Colonic mucosa (tissue), 4 donors: ENCODE results near the gene ITGA11. TPM values are rescaled to one million over a fixed set of nuclear protein-coding genes. Genes with fewer than 3 reads are reported as not detected.
A peak's percentile ranks its signal among the peaks of the same experiment; 100 is the strongest.

Experiments used
- DNase-seq: peaks from one replicate; pipeline ENCODE4 v3.0.0-alpha.2; 2020
- H3K27ac ChIP-seq: fragments of 200-600 bp; one replicate; pipeline ENCODE4 v1.8.0; 2021
- H3K27me3 ChIP-seq: fragments of 200-600 bp; one replicate; pipeline ENCODE4 v1.8.0; 2021
- H3K36me3 ChIP-seq: fragments of 200-600 bp; one replicate; pipeline ENCODE4 v1.8.0; 2021
- H3K4me1 ChIP-seq: fragments of 200-600 bp; one replicate; pipeline ENCODE4 v1.8.0; 2021; ENCODE audit warnings: mild to moderate bottlenecking
- H3K4me3 ChIP-seq: fragments of 200-600 bp; one replicate; pipeline ENCODE4 v1.8.0; 2021
- H3K9ac ChIP-seq, 2 donors: one replicate each; pipeline ENCODE4 v1.7.0; 2013; ENCODE audit warnings: control low read depth in 2 of 2, low read depth in 2 of 2, low read length in 2 of 2
- H3K9me3 ChIP-seq: fragments of 200-600 bp; one replicate; pipeline ENCODE4 v1.8.0; 2021
- intact Hi-C: fragments of 100-400 bp; cut with DNase I; formaldehyde crosslinking; loops from one replicate; pipeline ENCODE4 v1.14.1; 2022
- total RNA-seq, 2 donors: library from RNA; stranded (reverse); fragmentation: NEBNext Ultra II Directional in 1 of 2; extraction: Animal tissue kit (Norgen Biotek cat#: 25700) in 1 of 2; gene quantifications; one replicate each; pipeline ENCODE4 v1.2.1, GENCODE V29; 2021
- TF ChIP-seq, protein P1 (sequence below): fragments of 200-600 bp; IDR thresholded peaks from one replicate; pipeline ENCODE4 v1.8.0; 2022; ENCODE audit warnings: antibody characterized with exemption, mild to moderate bottlenecking
- donor health status: healthy.
- donor health status: DM: no; HTN: no; CAD: no.
- donor health status: DM: no; HTN: no; CAD: no.

ITGA11 gene
- total RNA-seq, 2 donors from 2014 or later, result 2.4 to 4.1 TPM

DNA sequence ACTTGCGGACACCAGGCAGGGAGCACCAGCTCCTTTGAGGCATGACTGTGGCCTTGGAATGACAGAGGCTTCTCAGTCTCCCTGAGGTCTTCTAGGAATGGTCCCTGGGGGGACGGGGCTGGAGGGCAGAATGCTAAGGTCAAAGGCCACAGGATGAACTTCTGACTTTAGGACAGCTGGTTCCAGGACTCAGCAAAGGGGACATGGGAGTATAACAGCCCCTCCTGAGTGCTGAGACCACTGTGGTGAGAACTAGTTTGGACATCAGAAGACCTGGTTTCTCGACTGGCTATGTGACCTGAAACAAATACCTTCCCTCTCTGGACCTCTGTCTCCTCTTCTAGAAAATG, 17.8 kb downstream of the ITGA11 start:
- H3K36me3 ChIP-seq, result no peaks in the 10 kb centered on the region
- TF ChIP-seq, protein P1, sequence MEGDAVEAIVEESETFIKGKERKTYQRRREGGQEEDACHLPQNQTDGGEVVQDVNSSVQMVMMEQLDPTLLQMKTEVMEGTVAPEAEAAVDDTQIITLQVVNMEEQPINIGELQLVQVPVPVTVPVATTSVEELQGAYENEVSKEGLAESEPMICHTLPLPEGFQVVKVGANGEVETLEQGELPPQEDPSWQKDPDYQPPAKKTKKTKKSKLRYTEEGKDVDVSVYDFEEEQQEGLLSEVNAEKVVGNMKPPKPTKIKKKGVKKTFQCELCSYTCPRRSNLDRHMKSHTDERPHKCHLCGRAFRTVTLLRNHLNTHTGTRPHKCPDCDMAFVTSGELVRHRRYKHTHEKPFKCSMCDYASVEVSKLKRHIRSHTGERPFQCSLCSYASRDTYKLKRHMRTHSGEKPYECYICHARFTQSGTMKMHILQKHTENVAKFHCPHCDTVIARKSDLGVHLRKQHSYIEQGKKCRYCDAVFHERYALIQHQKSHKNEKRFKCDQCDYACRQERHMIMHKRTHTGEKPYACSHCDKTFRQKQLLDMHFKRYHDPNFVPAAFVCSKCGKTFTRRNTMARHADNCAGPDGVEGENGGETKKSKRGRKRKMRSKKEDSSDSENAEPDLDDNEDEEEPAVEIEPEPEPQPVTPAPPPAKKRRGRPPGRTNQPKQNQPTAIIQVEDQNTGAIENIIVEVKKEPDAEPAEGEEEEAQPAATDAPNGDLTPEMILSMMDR, result no peak
- H3K4me3 ChIP-seq, result no peak overlapping the region
- no peaks in the 10 kb centered on the region for H3K4me1 ChIP-seq
- no peak overlapping the region for H3K9ac ChIP-seq
- no peaks in the 10 kb centered on the region for H3K9me3 ChIP-seq
- intact Hi-C loops, result no loop called here
- no peak for DNase-seq
- no peak overlapping the region for H3K27ac ChIP-seq
- H3K27me3 ChIP-seq, result no peaks in the 10 kb centered on the region

DNA sequence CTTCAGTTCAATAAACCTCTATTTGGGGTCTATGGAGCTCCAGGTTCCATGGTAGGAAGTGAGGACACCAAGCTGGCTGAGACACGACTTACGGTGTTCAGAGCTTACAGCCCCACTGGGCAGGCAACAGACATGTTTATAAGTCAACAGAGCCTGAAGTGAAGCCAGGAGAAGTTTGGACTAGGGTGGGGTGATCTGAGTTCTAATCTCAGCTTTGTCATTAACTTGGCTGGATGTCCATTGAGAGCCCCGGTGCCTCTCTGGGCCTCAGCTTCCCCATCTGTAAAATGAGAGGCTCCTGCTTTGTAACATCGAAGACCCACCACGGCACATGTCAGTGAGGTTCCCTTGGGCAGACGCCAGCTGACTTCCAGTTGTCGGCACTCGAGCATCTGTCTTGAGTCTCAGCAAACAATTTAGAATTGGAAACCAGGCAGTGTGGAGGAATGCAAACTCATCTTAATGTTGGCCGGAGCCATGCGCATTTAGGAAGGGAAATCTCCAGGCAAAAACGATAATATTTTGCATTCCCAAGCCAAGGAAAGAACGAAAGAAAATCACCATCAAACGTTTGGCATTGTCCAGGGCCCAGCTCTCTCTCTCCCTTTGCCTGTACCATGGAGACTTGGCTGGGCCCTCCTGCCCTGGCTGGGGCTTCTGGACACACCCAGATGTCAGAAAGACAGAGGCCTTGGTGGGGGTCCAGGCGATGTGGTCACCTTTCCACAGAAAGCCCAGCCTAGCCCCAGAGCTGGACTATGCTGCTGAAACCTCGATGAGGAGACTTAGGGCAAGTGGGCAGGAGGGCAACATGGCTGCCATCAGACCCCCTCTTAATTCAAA, 18.4 kb downstream of the ITGA11 start:
- Histone ChIP-seq H3K27ac (no peak overlapping the region), H3K9ac (no peak overlapping the region), H3K27me3 (no peaks in the 10 kb centered on the region), H3K4me3 (no peak overlapping the region), H3K4me1 (no peaks in the 10 kb centered on the region), H3K36me3 (no peaks in the 10 kb centered on the region), H3K9me3 (no peaks in the 10 kb centered on the region)
- peak; percentile 18 for DNase-seq
- TF ChIP-seq, protein P1, result no peak
- intact Hi-C loops, result no loop called here

DNA sequence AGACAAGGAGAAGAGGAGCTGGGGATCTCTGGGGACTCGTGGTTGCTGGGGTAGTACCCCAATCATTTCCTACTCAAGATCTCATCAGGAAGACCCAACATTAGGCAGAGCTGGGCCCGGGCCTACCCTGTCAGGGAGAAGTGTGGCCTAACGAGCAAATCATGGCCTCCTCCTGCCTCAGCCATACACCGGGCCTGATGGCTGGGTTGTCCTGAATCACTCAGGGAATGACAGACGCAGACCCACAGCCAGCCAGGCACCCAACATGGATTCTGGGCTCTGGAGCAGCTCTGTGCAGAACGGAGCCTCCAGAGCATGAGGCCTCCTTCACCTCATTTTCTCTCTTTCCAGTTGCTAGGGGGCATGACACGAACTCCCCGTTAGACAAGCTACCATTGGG, 19.7 kb downstream of the ITGA11 start:
- H3K4me3 ChIP-seq, result no peak overlapping the region
- no peak overlapping the region for H3K9ac ChIP-seq
- TF ChIP-seq, protein P1, result no peak
- H3K4me1 ChIP-seq, result no peaks in the 10 kb centered on the region
- H3K27me3 ChIP-seq, result no peaks in the 10 kb centered on the region
- DNase-seq, result peak; percentile 2
- intact Hi-C loops, result no loop called here
- H3K36me3 ChIP-seq, result no peaks in the 10 kb centered on the region
- no peak overlapping the region for H3K27ac ChIP-seq
- H3K9me3 ChIP-seq, result no peaks in the 10 kb centered on the region

DNA sequence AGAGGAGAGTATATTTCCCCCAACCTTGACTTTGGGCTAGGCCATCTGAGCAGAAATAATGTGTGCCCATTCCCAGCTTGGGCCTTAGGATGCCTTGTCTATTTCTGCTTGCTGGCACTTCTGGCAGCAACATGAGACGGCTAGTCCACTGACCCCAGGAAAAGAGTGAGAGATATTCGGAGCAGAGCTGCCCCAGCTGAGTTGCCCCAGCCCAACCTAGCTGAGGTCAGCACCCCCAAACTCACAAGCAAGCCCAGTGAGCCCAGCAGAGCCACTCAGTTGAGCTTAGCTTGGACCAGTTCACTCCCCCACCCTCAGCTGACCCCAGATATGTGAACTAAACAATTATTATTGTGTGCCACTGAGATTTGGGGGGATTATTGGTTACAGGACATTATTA, 20.2 kb downstream of the ITGA11 start:
- DNase-seq, result no peak
- intact Hi-C loops, result no loop called here
- Histone ChIP-seq H3K27ac (no peak overlapping the region), H3K4me1 (no peaks in the 10 kb centered on the region), H3K9me3 (no peaks in the 10 kb centered on the region), H3K36me3 (no peaks in the 10 kb centered on the region), H3K4me3 (no peak overlapping the region), H3K27me3 (no peaks in the 10 kb centered on the region), H3K9ac (no peak overlapping the region)
- TF ChIP-seq, protein P1, result no peak

DNA sequence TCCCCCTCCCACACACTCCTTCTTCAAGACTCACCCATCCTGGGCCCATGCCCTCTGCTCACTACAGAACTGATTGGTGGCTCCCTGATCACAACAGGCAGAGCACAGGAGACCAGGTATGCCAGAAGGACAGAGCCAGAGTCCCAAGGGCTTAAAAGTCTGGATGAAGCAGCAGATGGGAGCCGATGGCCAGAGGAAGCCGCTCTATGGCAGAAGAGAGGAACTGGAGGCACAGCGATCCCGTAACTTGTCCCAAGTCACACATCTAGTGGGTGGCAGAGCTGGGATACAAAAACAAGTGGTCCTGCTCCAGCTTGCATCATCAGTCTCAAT, 20.7 kb downstream of the ITGA11 start:
- DNase-seq, result peak; percentile 5
- Histone ChIP-seq H3K4me1 (no peaks in the 10 kb centered on the region), H3K9ac (no peak overlapping the region), H3K4me3 (no peak overlapping the region), H3K9me3 (no peaks in the 10 kb centered on the region), H3K27me3 (no peaks in the 10 kb centered on the region), H3K27ac (no peak overlapping the region), H3K36me3 (no peaks in the 10 kb centered on the region)
- intact Hi-C loops, result no loop called here
- TF ChIP-seq, protein P1, result no peak
